GM04504 (cell line): ENCODE results near the gene ZFPM1.

ENCODE experiments used
- DNase-seq: peaks from one replicate; pipeline ENCODE4 v3.0.0-alpha.2; 2012; ENCODE audit warnings: low read depth

The ZFPM1 gene

GRCh38 chr16:88417684-88418476 lies 35.2 kb upstream of the ZFPM1 start:
- DNase-seq, result no peak

DNA sequence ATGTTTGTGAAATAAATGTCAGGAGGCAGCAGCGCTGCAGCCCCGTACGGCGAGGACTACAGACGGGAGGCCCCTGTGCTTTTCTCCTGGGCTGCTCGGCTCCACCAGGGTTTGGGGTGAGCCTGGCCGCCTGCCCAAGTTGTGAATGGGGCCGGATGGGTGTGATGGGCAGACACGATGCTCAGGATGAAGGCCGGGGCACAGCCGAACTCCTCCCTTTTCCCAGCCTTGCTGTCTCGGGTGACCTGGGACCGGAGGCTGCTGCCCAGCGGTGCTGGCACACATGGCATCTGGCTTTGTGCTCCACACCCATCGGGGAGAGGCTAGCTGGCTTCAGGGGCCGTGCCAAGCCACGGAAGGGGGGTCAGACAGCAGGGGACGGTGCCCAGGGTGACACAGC lies 34.2 kb upstream of the ZFPM1 start:
- no peak for DNase-seq

DNA sequence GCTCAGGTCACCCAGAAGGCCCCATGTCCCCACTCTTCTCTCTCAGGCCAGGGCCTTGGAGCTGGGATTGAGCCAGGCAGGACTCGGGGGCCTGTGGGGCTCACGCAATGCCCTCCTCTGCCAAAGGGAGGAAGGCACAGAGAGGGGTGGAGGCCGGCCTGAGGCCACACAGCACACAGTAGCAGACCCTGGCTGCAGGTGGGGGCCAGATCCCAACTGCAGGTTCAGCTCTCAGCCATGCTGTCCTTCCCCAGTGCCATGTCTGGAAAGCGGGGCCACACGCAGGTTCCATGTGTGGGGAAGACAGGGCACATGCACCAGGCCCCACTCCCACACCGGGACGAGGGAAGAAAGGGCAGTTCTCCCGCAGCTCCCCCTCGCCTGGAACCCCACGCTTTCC lies 33.3 kb upstream of the ZFPM1 start:
- no peak for DNase-seq

DNA sequence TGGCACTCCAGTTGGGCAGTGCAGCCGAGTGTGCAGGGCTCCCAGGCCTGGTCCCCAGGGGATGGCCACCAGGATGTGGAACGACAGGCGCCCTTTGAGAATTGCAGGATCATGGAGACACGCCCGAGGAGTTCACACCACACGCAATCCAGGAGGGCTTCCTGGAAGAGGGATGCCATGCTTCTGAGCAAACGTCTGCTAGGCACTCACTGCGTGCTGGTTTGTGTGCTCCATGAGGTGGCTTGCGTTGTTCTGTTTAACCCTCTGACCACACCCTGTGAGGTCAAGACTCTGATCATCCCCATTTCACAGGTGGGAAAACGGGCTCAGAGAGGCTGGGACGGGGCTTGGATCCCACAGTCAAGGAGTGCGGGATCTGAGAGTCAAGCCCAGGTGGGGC lies 32.6 kb upstream of the ZFPM1 start:
- DNase-seq, result no peak

GRCh38 chr16:88421301-88421700 lies 31.8 kb upstream of the ZFPM1 start:
- no peak for DNase-seq

- no peak for DNase-seq
Measured at GRCh38 chr16:88421871-88422433, 31.1 kb upstream of the ZFPM1 start.

- no peak for DNase-seq
Measured at GRCh38 chr16:88422733-88423447, 30.2 kb upstream of the ZFPM1 start.

- DNase-seq, result no peak
Measured at GRCh38 chr16:88423448-88423850, 29.6 kb upstream of the ZFPM1 start.

- DNase-seq, result no peak
Measured at GRCh38 chr16:88424587-88425235, 28.4 kb upstream of the ZFPM1 start.

GRCh38 chr16:88426018-88426417 lies 27.1 kb upstream of the ZFPM1 start:
- DNase-seq, result no peak

GRCh38 chr16:88427376-88427775 lies 25.7 kb upstream of the ZFPM1 start:
- no peak for DNase-seq

GRCh38 chr16:88428156-88428555 lies 24.9 kb upstream of the ZFPM1 start:
- DNase-seq, result no peak

DNA sequence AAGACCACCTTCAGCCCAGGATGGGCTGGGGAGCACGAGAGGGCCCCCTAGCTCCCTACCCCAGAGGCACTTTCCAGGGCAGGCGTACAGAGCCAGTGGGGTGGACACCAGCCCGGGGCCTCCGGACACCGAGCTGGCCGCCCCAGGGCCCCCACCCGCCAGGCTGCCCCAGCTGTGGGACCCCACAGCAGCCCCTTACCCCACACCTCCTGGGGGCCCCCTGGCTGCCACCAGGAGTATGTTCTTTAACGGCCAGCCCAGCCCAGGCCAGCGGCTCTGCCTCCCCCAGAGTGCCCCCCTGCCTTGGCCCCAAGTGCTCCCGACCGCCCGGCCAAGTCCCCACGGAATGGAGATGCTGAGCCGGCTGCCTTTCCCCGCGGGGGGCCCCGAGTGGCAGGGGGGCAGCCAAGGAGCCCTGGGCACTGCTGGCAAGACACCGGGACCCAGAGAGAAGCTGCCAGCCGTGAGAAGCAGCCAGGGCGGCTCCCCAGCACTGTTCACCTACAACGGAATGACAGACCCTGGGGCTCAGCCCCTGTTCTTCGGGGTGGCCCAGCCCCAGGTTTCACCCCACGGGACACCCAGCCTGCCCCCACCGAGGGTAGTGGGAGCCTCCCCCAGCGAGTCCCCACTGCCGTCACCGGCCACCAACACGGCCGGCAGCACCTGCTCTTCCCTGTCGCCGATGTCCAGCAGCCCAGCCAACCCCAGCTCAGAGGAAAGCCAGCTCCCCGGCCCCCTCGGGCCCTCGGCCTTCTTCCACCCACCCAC lies 24.3 kb upstream of the ZFPM1 start:
- DNase-seq, result no peak

- DNase-seq, result no peak
Measured at GRCh38 chr16:88429387-88430184, 23.5 kb upstream of the ZFPM1 start.

GRCh38 chr16:88430185-88430523 lies 22.9 kb upstream of the ZFPM1 start:
- DNase-seq, result no peak

DNA sequence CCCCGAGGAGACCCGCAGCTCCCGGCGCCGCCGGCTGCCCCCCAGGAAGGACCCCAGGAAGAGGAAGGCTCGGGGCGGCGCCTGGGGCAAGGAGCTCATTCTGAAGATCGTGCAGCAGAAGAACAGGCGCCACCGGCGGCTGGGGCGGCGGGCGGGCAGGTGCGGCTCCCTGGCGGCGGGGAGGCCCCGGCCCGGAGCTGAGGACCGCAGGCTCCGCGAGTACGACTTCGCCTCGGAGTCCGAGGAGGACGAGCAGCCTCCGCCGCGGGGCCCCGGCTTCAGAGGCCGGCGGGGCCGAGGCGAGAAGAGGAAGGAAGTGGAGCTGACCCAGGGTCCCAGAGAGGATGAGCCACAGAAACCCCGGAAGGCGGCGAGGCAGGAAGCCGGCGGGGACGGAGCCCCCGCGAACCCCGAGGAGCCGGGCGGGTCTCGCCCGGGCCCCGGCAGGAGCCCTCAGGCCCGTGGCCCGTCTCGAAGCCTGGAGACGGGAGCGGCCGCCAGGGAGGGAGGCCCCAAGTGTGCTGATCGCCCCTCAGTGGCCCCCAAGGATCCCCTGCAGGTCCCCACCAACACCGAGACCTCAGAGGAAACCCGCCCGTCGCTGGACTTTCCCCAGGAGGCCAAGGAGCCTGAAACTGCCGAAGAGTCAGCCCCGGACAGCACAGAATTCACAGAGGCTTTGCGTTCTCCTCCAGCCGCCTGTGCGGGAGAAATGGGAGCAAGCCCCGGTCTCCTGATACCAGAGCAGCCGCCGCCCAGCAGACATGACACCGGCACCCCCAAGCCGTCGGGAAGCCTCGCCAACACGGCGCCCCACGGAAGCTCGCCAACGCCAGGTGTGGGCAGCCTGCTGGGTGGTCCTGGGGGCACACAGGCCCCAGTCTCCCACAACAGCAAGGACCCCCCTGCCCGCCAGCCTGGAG lies 22.3 kb upstream of the ZFPM1 start:
- no peak for DNase-seq

DNA sequence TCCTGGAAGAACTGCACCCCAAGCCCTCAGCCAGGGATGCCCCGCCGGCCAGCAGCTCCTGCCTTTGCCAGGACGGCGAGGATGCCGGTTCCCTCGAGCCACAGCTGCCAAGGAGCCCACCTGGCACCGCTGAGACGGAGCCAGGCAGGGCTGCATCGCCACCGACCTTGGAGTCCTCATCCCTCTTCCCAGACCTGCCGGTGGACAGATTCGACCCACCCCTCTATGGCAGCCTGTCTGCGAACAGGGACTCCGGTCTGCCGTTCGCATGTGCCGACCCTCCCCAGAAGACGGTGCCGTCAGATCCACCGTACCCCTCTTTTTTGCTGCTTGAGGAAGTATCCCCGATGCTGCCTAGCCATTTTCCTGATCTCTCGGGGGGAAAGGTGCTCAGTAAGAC lies 21.4 kb upstream of the ZFPM1 start:
- no peak for DNase-seq

- DNase-seq, result no peak
Measured at GRCh38 chr16:88432174-88432573, 20.9 kb upstream of the ZFPM1 start.

- DNase-seq, result no peak
Measured at GRCh38 chr16:88432753-88433152, 20.3 kb upstream of the ZFPM1 start.

- DNase-seq, result no peak
Measured at GRCh38 chr16:88433632-88434352, 19.3 kb upstream of the ZFPM1 start.
